Keratinocyte (primary cell): Measurements from ENCODE around the gene KBTBD12.

Source experiments
- EZH2 ChIP-seq: IDR thresholded peaks from one replicate; pipeline ENCODE4 v1.6.1; 2012; ENCODE audit warnings: inconsistent platforms, mild to moderate bottlenecking, low read length, moderate library complexity
- TF ChIP-seq, protein P1 (sequence below), 3 experiments: IDR thresholded peaks in 1 of 3; conservative IDR thresholded peaks in 1 of 3; optimal IDR thresholded peaks in 1 of 3; 2 replicates in 2 of 3; 3 replicates in 1 of 3; pipeline versions ENCODE3 to v1.5.1; 2011; ENCODE audit warnings: low read length in 3 of 3, mild to moderate bottlenecking in 3 of 3, moderate library complexity in 2 of 3, control low read depth in 1 of 3, inconsistent platforms in 1 of 3; ENCODE audit not compliant: insufficient read depth in 2 of 3; ENCODE audit errors: extremely low read depth in 1 of 3

DNA sequence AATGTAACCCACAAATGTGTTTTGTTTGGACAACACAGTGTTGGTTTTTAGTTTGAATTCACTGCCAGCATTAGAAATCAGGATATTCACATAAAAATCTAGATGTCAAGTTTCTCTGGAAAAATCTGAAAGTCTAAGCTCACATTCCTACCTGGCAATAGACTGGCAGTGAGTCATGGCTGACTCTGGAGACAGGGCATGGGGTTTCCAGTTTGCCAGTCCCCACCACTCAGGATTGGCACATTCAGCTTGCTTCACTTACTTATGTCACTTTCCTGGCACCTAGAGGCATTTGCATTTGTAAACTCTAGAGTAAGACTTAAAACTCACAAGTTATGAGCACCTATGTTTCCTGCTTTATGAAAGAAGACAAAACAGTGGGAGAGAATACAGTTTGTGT, 118.1 kb downstream of the KBTBD12 start:
- TF ChIP-seq, protein P1, sequence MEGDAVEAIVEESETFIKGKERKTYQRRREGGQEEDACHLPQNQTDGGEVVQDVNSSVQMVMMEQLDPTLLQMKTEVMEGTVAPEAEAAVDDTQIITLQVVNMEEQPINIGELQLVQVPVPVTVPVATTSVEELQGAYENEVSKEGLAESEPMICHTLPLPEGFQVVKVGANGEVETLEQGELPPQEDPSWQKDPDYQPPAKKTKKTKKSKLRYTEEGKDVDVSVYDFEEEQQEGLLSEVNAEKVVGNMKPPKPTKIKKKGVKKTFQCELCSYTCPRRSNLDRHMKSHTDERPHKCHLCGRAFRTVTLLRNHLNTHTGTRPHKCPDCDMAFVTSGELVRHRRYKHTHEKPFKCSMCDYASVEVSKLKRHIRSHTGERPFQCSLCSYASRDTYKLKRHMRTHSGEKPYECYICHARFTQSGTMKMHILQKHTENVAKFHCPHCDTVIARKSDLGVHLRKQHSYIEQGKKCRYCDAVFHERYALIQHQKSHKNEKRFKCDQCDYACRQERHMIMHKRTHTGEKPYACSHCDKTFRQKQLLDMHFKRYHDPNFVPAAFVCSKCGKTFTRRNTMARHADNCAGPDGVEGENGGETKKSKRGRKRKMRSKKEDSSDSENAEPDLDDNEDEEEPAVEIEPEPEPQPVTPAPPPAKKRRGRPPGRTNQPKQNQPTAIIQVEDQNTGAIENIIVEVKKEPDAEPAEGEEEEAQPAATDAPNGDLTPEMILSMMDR (optimal IDR thresholded peaks at IDR 0.05 in 1 of 3, IDR thresholded peaks at IDR 0.05 in 1 of 3, conservative IDR thresholded peaks at IDR 0.05 in 1 of 3; ENCODE audit: extremely low read depth in 1 of 3, insufficient read depth in 2 of 3, low read length in 3 of 3), result no peak
- TF ChIP-seq EZH2, result no peak
